GM21423 (cell line): ENCODE results near the gene SLC22A2.
"Not testable (repeated sequence)": the region's sequence is repeated elsewhere in the genome, so short reads cannot be mapped to it uniquely, and the experiment has no call there.

Source experiments
- ATAC-seq: cut with Tn5 transposase; IDR thresholded peaks from one replicate; pipeline ENCODE4 v1.9.1; 2021; ENCODE audit warnings: mild to moderate bottlenecking, moderate library complexity; ENCODE audit not compliant: unreplicated experiment

Gene SLC22A2

GRCh38 chr6:160258346-160259142 is at the start of gene SLC22A2:
TSS of gene SLC22A2 (minus strand) at chr6:160258821. CDS start at chr6:160258757, 64 bp downstream.
- ATAC-seq: no peak

GRCh38 chr6:160305926-160306713 is 47.5 kb upstream of the SLC22A2 start:
- ATAC-seq: no peak

- no peak for ATAC-seq
These were observed 45.2 kb upstream of the SLC22A2 start for GRCh38 chr6:160303806-160304205.

GRCh38 chr6:160302431-160303082 is 43.9 kb upstream of the SLC22A2 start:
- not testable (repeated sequence) for ATAC-seq

DNA sequence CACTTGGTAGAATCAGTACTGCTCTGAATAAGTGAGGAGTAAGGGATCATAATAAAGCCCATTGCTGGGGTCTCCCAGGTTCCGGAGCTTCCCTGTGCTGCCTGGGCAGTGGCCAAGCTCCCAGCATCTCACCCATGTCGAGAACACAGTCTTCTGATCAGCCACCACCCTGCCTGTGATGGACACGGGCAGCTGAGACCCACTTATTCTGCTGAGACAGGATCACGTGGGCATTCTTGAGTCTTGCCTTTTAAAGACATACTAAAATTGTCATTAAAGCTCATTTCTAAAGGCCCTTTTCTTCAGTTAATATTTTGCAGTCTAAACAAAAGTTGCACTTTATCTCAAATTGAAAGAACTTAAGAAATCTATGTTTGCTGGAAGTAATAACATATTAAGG is 42.7 kb upstream of the SLC22A2 start:
- ATAC-seq: no peak

DNA sequence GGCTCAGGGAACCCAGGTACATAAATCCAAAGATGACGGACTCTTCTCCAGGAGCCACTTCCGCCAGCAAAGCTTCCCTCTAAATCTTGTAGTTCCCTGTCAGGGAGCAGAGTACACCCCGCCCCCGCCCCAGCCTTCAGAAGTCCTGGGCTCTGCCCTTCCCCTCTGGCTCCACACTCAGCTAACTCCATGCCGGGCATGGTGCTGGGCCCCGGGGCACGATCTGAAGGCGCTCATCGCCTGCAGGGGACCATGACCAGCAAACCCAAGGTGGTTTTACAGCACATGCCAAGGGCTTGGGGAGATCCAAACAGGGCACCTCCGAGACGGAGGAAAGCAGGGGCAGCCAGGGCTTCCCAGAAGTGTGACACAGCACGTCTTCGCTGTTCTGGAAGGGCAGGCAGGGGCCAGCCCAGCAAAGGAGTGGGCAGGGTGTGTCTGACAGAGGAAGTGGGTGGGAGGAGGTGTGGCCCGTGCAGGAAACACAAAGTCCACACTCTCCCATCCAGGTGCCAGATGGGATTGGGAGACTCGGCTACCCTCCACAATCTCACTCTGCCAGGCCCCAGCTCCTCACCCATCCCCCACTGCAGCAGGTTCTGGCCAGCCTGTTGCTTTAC is 41.6 kb upstream of the SLC22A2 start:
- no peak for ATAC-seq

DNA sequence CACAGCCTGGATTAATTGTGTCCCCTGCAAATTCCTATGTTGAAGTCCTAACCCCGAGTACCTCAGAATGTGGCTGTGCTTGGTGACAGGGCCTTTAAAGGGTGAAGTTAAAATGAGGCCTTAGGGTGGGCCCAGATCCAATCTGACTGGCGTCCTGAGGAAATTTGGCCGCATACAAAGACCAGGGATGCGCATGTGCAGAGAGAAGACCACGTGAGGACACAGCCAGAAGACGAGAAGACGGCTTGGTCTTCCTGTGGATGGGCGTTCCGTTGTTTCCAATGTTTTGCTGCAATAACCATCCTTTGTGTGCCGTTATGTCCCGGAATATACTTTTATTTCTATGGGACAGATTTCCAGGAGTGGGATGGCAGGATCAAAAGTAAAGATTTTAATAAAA is 40.9 kb upstream of the SLC22A2 start:
- no peak for ATAC-seq

DNA sequence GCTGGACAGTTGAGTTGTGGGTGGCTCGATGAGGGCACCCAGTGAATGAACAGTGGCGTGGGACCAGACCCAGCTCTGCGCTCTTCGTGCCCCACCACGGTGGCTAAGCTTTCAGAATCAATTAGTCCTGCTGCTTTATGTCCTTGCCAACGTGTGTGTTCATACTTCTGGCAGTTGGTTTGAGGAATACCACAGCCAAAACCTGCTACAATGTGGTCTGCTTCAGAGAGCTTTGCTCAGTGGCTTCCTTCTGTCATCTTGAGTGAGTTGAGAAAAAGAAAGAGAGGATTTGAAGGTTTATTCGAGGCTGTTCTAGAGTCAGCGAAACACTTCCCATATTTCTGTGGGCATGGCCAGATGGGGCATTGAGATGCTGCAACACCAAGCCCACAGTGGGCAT is 39.5 kb upstream of the SLC22A2 start:
- ATAC-seq: no peak

- ATAC-seq: no peak
These were observed 38.7 kb upstream of the SLC22A2 start for GRCh38 chr6:160297310-160297709.

- ATAC-seq: no peak
These were observed 35.2 kb upstream of the SLC22A2 start for GRCh38 chr6:160293844-160294243.

GRCh38 chr6:160285541-160286105 is 27.0 kb upstream of the SLC22A2 start:
- ATAC-seq: no peak

- ATAC-seq: no peak
These were observed 26.0 kb upstream of the SLC22A2 start for GRCh38 chr6:160284575-160284974.

DNA sequence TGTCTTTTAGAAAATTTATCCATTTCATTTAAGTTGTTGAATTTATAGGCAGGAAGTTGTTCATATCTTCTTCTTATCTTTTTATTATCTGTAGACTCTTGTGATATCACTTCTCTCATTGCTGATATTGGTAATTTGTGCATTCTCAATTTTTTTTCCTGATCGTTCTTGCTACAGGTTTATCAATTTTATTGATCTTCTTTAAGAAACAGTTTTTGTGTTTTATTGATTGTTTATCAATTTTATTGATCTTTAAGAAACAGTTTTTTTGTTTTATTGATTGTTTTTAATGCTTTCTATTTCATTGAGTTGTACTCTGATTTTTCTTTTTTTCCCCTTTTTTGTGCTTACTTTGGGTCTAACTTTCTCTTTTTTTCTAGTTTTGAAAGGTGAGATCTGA is 23.8 kb upstream of the SLC22A2 start:
- no peak for ATAC-seq

DNA sequence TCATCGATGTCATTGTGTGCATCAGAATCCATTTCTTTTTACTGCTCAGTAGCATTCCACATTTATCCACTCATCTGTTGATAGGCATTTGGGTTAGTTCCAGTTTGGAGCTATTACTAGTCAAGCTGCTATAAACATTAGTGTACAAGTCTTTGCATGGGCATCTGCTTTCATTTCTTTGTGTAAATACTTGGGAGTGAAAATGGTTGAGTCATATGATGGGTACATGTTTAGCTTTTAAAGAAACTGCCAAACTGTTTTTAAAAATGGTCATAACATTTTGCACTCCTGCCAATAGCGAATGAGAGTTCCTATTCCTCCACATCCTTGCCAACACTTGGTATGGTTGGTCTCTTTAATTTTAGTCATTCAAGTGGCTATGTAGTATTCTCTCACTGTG is 21.2 kb upstream of the SLC22A2 start:
- ATAC-seq: no peak

GRCh38 chr6:160278786-160279310 is 20.2 kb upstream of the SLC22A2 start:
- ATAC-seq: no peak

- ATAC-seq: no peak
These were observed 19.7 kb upstream of the SLC22A2 start for GRCh38 chr6:160278311-160278710.

DNA sequence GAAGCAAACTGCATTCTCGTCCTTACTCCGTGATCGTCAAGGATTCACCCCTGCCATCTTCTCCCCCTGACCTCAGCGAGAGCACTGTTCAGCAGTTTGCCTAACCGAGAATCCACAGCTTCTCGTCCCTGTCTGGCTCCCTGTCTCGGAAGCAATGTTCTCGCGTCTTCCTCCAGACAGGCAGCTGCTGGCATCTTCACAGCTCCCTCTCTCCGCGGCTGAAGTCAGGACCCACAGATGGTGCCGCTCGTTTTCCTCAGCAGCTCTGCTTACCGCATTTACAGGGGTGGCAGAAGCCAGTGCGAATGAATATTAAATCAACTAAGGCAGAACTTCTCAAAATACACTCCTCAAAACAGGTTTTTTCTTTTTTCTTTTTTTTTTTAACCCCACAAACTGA is 18.9 kb upstream of the SLC22A2 start:
- ATAC-seq: no peak

- no peak for ATAC-seq
These were observed 18.5 kb upstream of the SLC22A2 start for GRCh38 chr6:160277144-160277543.

GRCh38 chr6:160276126-160276525 is 17.5 kb upstream of the SLC22A2 start:
- no peak for ATAC-seq

DNA sequence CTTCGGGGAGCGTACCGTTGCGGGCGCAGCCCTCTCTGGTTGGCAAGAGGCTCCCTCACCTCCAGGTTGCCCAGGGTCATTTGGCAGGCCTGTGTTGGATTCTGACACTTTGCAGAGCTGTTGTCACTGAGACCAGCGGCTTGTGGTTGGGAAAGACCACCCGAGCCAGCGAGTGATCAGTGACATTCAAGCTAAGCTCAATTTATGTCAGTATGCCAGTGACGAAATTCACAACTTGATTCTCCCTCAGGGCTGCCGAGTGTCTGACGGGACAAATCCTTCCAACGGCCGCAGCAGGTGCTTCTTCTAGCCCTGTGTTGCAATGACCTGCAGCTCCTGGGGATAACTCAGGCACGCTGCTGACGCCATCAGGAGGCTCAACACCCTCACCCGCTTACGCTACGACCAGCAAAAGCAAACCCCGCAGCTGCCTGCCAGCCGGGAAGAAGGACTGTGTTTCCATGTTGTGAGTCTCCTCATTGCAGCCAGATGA is 16.9 kb upstream of the SLC22A2 start:
- ATAC-seq: no peak
